ENCODE results near the gene REEP3.

REEP3 gene

GRCh38 chr10:63576501-63576900 is 55.3 kb downstream of the REEP3 start:
- FAIRE-seq = no peak
- TF ChIP-seq POLR2A (IDR thresholded peaks at IDR 0.05; ENCODE audit: low read depth, low read length) = no peak

GRCh38 chr10:63578501-63578900 is 57.3 kb downstream of the REEP3 start:
- DNase-seq (ENCODE audit: insufficient read length, low spot score) = no peak
- no peak for FAIRE-seq
- TF ChIP-seq POLR2A (IDR thresholded peaks at IDR 0.05; ENCODE audit: low read depth, low read length) = no peak

More at GRCh38 chr10:63576501-63576900, 55.3 kb downstream of the REEP3 start:
- no peak for DNase-seq (ENCODE audit: insufficient read length, low spot score)

GRCh38 chr10:63579371-63580014 is 58.3 kb downstream of the REEP3 start:
- no peak for DNase-seq (ENCODE audit: insufficient read length, low spot score)
- no peak for TF ChIP-seq POLR2A (IDR thresholded peaks at IDR 0.05; ENCODE audit: low read depth, low read length)
- FAIRE-seq = no peak

- no peak for TF ChIP-seq POLR2A (IDR thresholded peaks at IDR 0.05; ENCODE audit: low read depth, low read length)
- DNase-seq (ENCODE audit: insufficient read length, low spot score) (no peak), FAIRE-seq (no peak)
These were observed 61.5 kb downstream of the REEP3 start for GRCh38 chr10:63582690-63583089.

- FAIRE-seq (no peak), DNase-seq (ENCODE audit: insufficient read length, low spot score) (no peak)
- TF ChIP-seq POLR2A (IDR thresholded peaks at IDR 0.05; ENCODE audit: low read depth, low read length) = no peak
These were observed 62.2 kb downstream of the REEP3 start for GRCh38 chr10:63583397-63583796.

- FAIRE-seq (no peak), DNase-seq (ENCODE audit: insufficient read length, low spot score) (no peak)
- TF ChIP-seq POLR2A (IDR thresholded peaks at IDR 0.05; ENCODE audit: low read depth, low read length) = no peak
These were observed 62.9 kb downstream of the REEP3 start for GRCh38 chr10:63583909-63584724.

- FAIRE-seq (no peak), DNase-seq (ENCODE audit: insufficient read length, low spot score) (no peak)
- TF ChIP-seq POLR2A (IDR thresholded peaks at IDR 0.05; ENCODE audit: low read depth, low read length) = no peak
These were observed 63.5 kb downstream of the REEP3 start for GRCh38 chr10:63584725-63585035.

GRCh38 chr10:63585041-63585440 is 63.8 kb downstream of the REEP3 start:
- DNase-seq (ENCODE audit: insufficient read length, low spot score) (no peak), FAIRE-seq (peak; percentile 62)
- TF ChIP-seq POLR2A (IDR thresholded peaks at IDR 0.05; ENCODE audit: low read depth, low read length) = no peak

- DNase-seq (ENCODE audit: insufficient read length, low spot score) = no peak
- no peak for FAIRE-seq
- TF ChIP-seq POLR2A (IDR thresholded peaks at IDR 0.05; ENCODE audit: low read depth, low read length) = no peak
These were observed 64.8 kb downstream of the REEP3 start for GRCh38 chr10:63586043-63586442.

GRCh38 chr10:63587191-63587590 is 66.0 kb downstream of the REEP3 start:
- FAIRE-seq (peak; percentile 45), DNase-seq (ENCODE audit: insufficient read length, low spot score) (no peak)
- TF ChIP-seq POLR2A (IDR thresholded peaks at IDR 0.05; ENCODE audit: low read depth, low read length) = no peak

GRCh38 chr10:63588436-63589167 is 67.4 kb downstream of the REEP3 start:
- no peak for TF ChIP-seq POLR2A (IDR thresholded peaks at IDR 0.05; ENCODE audit: low read depth, low read length)
- FAIRE-seq (peak; percentile 83), DNase-seq (ENCODE audit: insufficient read length, low spot score) (no peak)

GRCh38 chr10:63591600-63592379 is 70.6 kb downstream of the REEP3 start:
- FAIRE-seq = peak; percentile 50
- TF ChIP-seq POLR2A (IDR thresholded peaks at IDR 0.05; ENCODE audit: low read depth, low read length) = no peak
- DNase-seq (ENCODE audit: insufficient read length, low spot score) = no peak

- FAIRE-seq = no peak
- no peak for TF ChIP-seq POLR2A (IDR thresholded peaks at IDR 0.05; ENCODE audit: low read depth, low read length)
- no peak for DNase-seq (ENCODE audit: insufficient read length, low spot score)
These were observed 72.4 kb downstream of the REEP3 start for GRCh38 chr10:63593576-63593975.

- no peak for TF ChIP-seq POLR2A (IDR thresholded peaks at IDR 0.05; ENCODE audit: low read depth, low read length)
- DNase-seq (ENCODE audit: insufficient read length, low spot score) (no peak), FAIRE-seq (no peak)
These were observed 73.9 kb downstream of the REEP3 start for GRCh38 chr10:63595072-63595471.
